H1 (cell line): ENCODE measurements around the gene SRGAP3. TPM values are rescaled to one million over a fixed set of nuclear protein-coding genes. Genes with fewer than 3 reads are reported as not detected.

Experiments
- CTCF ChIA-PET: fragments of 300-600 bp; sonication (Branson Sonifier 250); formaldehyde crosslinking; loops from one replicate; lab custom pipeline; 2021; ENCODE audit not compliant: partially characterized antibody; lab: Charles Lee
- POLR2A ChIA-PET: fragments of 300-600 bp; sonication (Branson Sonifier 250); formaldehyde crosslinking; loops from one replicate; lab custom pipeline; 2021; ENCODE audit warnings: inconsistent platforms; ENCODE audit not compliant: partially characterized antibody; lab: Charles Lee
- DNase-seq, 2 experiments: peaks; one replicate each; pipeline versions ENCODE4 v3.0.0 to v3.0.0-alpha.2; 2010 to 2022; ENCODE audit warnings: low spot score in 2 of 2, low read depth in 1 of 2, mixed read lengths in 1 of 2
- FAIRE-seq: peaks from 2 replicates; lab custom pipeline; 2011; peaks lifted over from hg19 to GRCh38; lab: Jason Lieb, UNC
- H2AFZ ChIP-seq: 2 replicates; pipeline ENCODE4 v1.8.1; 2012; ENCODE audit warnings: low read length, inconsistent platforms
- H2AK5ac ChIP-seq: 2 replicates; pipeline ENCODE4 v1.6.1; 2013; ENCODE audit warnings: low read depth, low read length
- H2BK120ac ChIP-seq: replicated peaks from 2 replicates; pipeline ENCODE3; 2013; ENCODE audit warnings: low read depth, low read length, inconsistent platforms
- H2BK12ac ChIP-seq: 2 replicates; pipeline ENCODE4 v1.6.1; 2013; ENCODE audit warnings: low read depth, low read length
- H2BK15ac ChIP-seq: 2 replicates; pipeline ENCODE4 v1.6.1; 2013; ENCODE audit warnings: low read length
- H2BK20ac ChIP-seq: 2 replicates; pipeline ENCODE4 v1.6.1; 2013; ENCODE audit warnings: low read length
- H2BK5ac ChIP-seq: 2 replicates; pipeline ENCODE4 v1.6.1; 2013; ENCODE audit warnings: low read depth, low read length
- H3K14ac ChIP-seq: 2 replicates; pipeline ENCODE4 v1.6.1; 2013; ENCODE audit warnings: inconsistent platforms; ENCODE audit not compliant: insufficient read length
- H3K18ac ChIP-seq: 2 replicates; pipeline ENCODE4 v1.6.1; 2013; ENCODE audit warnings: low read length; ENCODE audit errors: extremely low read depth
- H3K23ac ChIP-seq: 2 replicates; pipeline ENCODE4 v1.6.1; 2013; ENCODE audit warnings: inconsistent platforms; ENCODE audit not compliant: insufficient read length
- H3K23me2 ChIP-seq: 2 replicates; pipeline ENCODE4 v1.6.1; 2013; ENCODE audit warnings: low read depth, low read length
- H3K27ac ChIP-seq: 2 replicates; pipeline ENCODE4 v1.6.1; 2011; ENCODE audit warnings: low read depth, low read length, inconsistent platforms
- H3K27me3 ChIP-seq, 4 experiments: replicated peaks in 1 of 4; 1 replicate in 1 of 4; 2 replicates in 3 of 4; pipeline versions ENCODE4 v1.6.1 to v1.8.1; 2011 to 2013; ENCODE audit warnings: low read length in 3 of 4, mild to moderate bottlenecking in 3 of 4, inconsistent platforms in 2 of 4, mixed read lengths in 2 of 4, moderate library complexity in 1 of 4; ENCODE audit not compliant: control insufficient read depth in 3 of 4, insufficient read depth in 3 of 4; ENCODE audit errors: extremely low read depth in 1 of 4
- H3K36me3 ChIP-seq, 4 experiments: 2 replicates each; pipeline versions ENCODE4 v1.6.1 to v1.8.1; 2011 to 2013; ENCODE audit warnings: mild to moderate bottlenecking in 4 of 4, low read length in 3 of 4, moderate library complexity in 2 of 4, control low read depth in 1 of 4, inconsistent platforms in 1 of 4; ENCODE audit not compliant: insufficient read depth in 4 of 4, control insufficient read depth in 2 of 4
- H3K4ac ChIP-seq: replicated peaks from 2 replicates; pipeline ENCODE3; 2013; ENCODE audit warnings: low read length, low read depth, mixed read lengths, inconsistent platforms; ENCODE audit not compliant: insufficient read length
- H3K4me1 ChIP-seq, 4 experiments: replicated peaks in 1 of 4; 1 replicate in 1 of 4; 2 replicates in 3 of 4; pipeline versions ENCODE4 v1.6.1 to v1.8.1; 2011 to 2013; ENCODE audit warnings: low read length in 3 of 4, inconsistent platforms in 2 of 4, mixed read lengths in 1 of 4; ENCODE audit not compliant: insufficient read depth in 4 of 4, control insufficient read depth in 3 of 4
- H3K4me2 ChIP-seq, 2 experiments: 2 replicates each; pipeline versions ENCODE4 v1.6.1 to v1.8.1; 2011 to 2013; ENCODE audit warnings: low read depth in 2 of 2, low read length in 2 of 2, control low read depth in 1 of 2, inconsistent platforms in 1 of 2, mild to moderate bottlenecking in 1 of 2; ENCODE audit not compliant: insufficient read depth in 1 of 2
- H3K4me3 ChIP-seq, 4 experiments: fragments of 200-600, 300-600 bp in 1 of 4; sonication (generic), shearing (Covaris generic), sonication (Bioruptor Twin) in 1 of 4; 2 replicates each; pipeline versions ENCODE4 v1.5.1 to v1.8.1; 2011 to 2016; ENCODE audit warnings: low read length in 4 of 4, low read depth in 3 of 4, control low read depth in 2 of 4, inconsistent platforms in 2 of 4, mild to moderate bottlenecking in 2 of 4, mixed read lengths in 1 of 4, moderate library complexity in 1 of 4; ENCODE audit not compliant: insufficient read depth in 2 of 4; ENCODE audit errors: extremely low read depth in 1 of 4
- H3K56ac ChIP-seq: replicated peaks from 2 replicates; pipeline ENCODE3; 2013; ENCODE audit warnings: low read depth, mild to moderate bottlenecking, mixed read lengths, low read length, inconsistent platforms; ENCODE audit not compliant: insufficient read length
- H3K79me1 ChIP-seq: 2 replicates; pipeline ENCODE4 v1.6.1; 2013; ENCODE audit warnings: low read depth, low read length, control low read depth
- H3K79me2 ChIP-seq, 2 experiments: 2 replicates each; pipeline versions ENCODE4 v1.6.1 to v1.8.1; 2012 to 2013; ENCODE audit warnings: low read length in 2 of 2, mild to moderate bottlenecking in 2 of 2, inconsistent platforms in 1 of 2; ENCODE audit not compliant: insufficient read depth in 2 of 2, control insufficient read depth in 1 of 2
- H3K9ac ChIP-seq, 4 experiments: replicated peaks in 1 of 4; 1 replicate in 1 of 4; 2 replicates in 3 of 4; pipeline versions ENCODE4 v1.6.1 to v1.8.1; 2011 to 2013; ENCODE audit warnings: low read depth in 3 of 4, low read length in 3 of 4, control low read depth in 2 of 4, mild to moderate bottlenecking in 2 of 4, moderate library complexity in 2 of 4, inconsistent platforms in 1 of 4; ENCODE audit errors: extremely low read depth in 1 of 4
- H3K9me3 ChIP-seq, 2 experiments: 2 replicates each; pipeline versions ENCODE4 v1.6.1 to v1.8.1; 2012 to 2013; ENCODE audit warnings: mild to moderate bottlenecking in 2 of 2, moderate library complexity in 2 of 2, control low read depth in 1 of 2, inconsistent platforms in 1 of 2, low read depth in 1 of 2, low read length in 1 of 2, mixed read lengths in 1 of 2; ENCODE audit not compliant: insufficient read depth in 2 of 2
- H4K20me1 ChIP-seq, 2 experiments: replicated peaks in 1 of 2; 2 replicates each; pipeline versions ENCODE3 to v1.8.1; 2011 to 2013; ENCODE audit warnings: inconsistent platforms in 2 of 2, low read length in 2 of 2, mild to moderate bottlenecking in 1 of 2; ENCODE audit not compliant: insufficient read depth in 2 of 2, control insufficient read depth in 1 of 2
- H4K5ac ChIP-seq: 2 replicates; pipeline ENCODE4 v1.6.1; 2013; ENCODE audit warnings: low read length, low read depth, mixed read lengths, inconsistent platforms; ENCODE audit not compliant: insufficient read length
- H4K8ac ChIP-seq: 2 replicates; pipeline ENCODE4 v1.8.0; 2013; ENCODE audit warnings: mild to moderate bottlenecking, moderate library complexity, low read length, inconsistent platforms; ENCODE audit not compliant: insufficient read depth; ENCODE audit errors: extremely low read depth
- H4K91ac ChIP-seq: replicated peaks from 2 replicates; pipeline ENCODE3; 2013; ENCODE audit warnings: low read length, mixed read lengths, inconsistent platforms; ENCODE audit not compliant: insufficient read length
- SP4 ChIP-seq: IDR thresholded peaks from 2 replicates; pipeline ENCODE4 v1.6.1; 2012; ENCODE audit warnings: low read length, inconsistent platforms
- WGBS, 2 experiments: shearing (Covaris generic) in 1 of 2; methylation state at CpG; one replicate each; pipeline versions ENCODE4 v1.1.6 to v1.1.7; 2013 to 2015; ENCODE audit warnings: low lambda C conversion rate in 2 of 2, mixed read lengths in 2 of 2, inconsistent platforms in 1 of 2, low coverage in 1 of 2, missing lambda C conversion rate in 1 of 2; ENCODE audit not compliant: insufficient replicate concordance in 2 of 2, insufficient coverage in 1 of 2, insufficient read length in 1 of 2; ENCODE audit errors: extremely low coverage in 1 of 2, missing lambda C conversion rate in 1 of 2; 5-methylcytosine and 5-hydroxymethylcytosine counted together
- polyA plus RNA-seq, 7 experiments: library from polyadenylated mRNA; depleted of rRNA in 3 of 7; stranded (reverse) in 5 of 7; unstranded in 2 of 7; fragments of >200 nt in 5 of 7; fragments of 200-250 nt in 2 of 7; gene quantifications; 1 replicate in 5 of 7; 2 replicates in 1 of 7; 4 replicates in 1 of 7; pipeline versions ENCODE4 v1.2.1 to v1.2.3, GENCODE V29; 2011 to 2013; ENCODE audit warnings: missing spikeins in 2 of 7, mixed read lengths in 2 of 7
- total RNA-seq: library from RNA; stranded (reverse); fragmentation: NEBNext Ultra II Directional; extraction: Animal tissue kit (Norgen Biotek cat#: 25700); gene quantifications from 2 replicates; pipeline ENCODE4 v1.2.1, GENCODE V29; 2021

Gene SRGAP3
- total and polyA plus RNA-seq, 2 of the 8 experiments (the other 6 are each of a cell fraction or from before 2014, with no cell fraction given): 5.8 to 11.4 TPM

- Histone ChIP-seq H3K27me3 (no peaks in the 10 kb centered on the region), H3K27ac (no peak overlapping the region), H4K8ac (no peak overlapping the region), H2AFZ (no peak overlapping the region), H3K4ac (no peak overlapping the region), H4K5ac (no peak overlapping the region), H3K18ac (no peak overlapping the region), H3K56ac (no peak overlapping the region), H3K4me2 (no peak overlapping the region), H2BK15ac (no peak overlapping the region), H3K23ac (no peak overlapping the region), H2BK5ac (no peak overlapping the region), H2BK12ac (no peak overlapping the region), H2BK120ac (no peak overlapping the region), H4K20me1 (no peaks in the 10 kb centered on the region), H3K9ac (no peak overlapping the region; a peak in 1 of 7 replicates), H3K9me3 (no peaks in the 10 kb centered on the region), H4K91ac (no peak overlapping the region), H2BK20ac (no peak overlapping the region), H3K4me1 (peaks cover 3 to 21% (median 7%) of the 10 kb centered on the region in 4 experiments; a peak in 5 of 7 replicates), H3K79me2 (no peaks in the 10 kb centered on the region), H2AK5ac (no peak overlapping the region), H3K23me2 (no peaks in the 10 kb centered on the region), H3K36me3 (no peaks in the 10 kb centered on the region), H3K79me1 (no peaks in the 10 kb centered on the region), H3K14ac (no peak overlapping the region), H3K4me3 (no peak overlapping the region)
- no peak for FAIRE-seq
- no peak for DNase-seq
- 83% methylated on average over 3 of the region's 3 CpGs; no CpG with 5 or more reads in 1 of the 2 experiments for WGBS, 2 experiments
- POLR2A ChIA-PET: no interaction called here
- CTCF ChIA-PET: interaction anchor here (0.6 to 1.9 kb wide), 4 partner anchors 11 to 42 kb away, joined by 3 to 4 read pairs (median 3); no protein-coding TSS in a partner anchor
- TF ChIP-seq SP4: no peak
Measured at GRCh38 chr3:9199775-9200174, 49.7 kb downstream of the SRGAP3 start.
